T-helper 1 cell treated with Interleukin-12 subunit alpha and Interleukin-12 subunit beta and Interleukin-4 antibody, amounts not matched to agents 30 μg/mL and 1 μg/mL, for 36 hours (primary cell): ENCODE measurements around the gene KCNIP3.

Experiments
- H3K27ac Mint-ChIP-seq: one replicate; pipeline ENCODE4 v1.8.0; 2021; ENCODE audit warnings: mild to moderate bottlenecking, mixed read lengths
- H3K27me3 Mint-ChIP-seq: one replicate; pipeline ENCODE4 v1.8.0; 2021; ENCODE audit warnings: low read depth, mixed read lengths
- H3K36me3 Mint-ChIP-seq: one replicate; pipeline ENCODE4 v1.8.0; 2021; ENCODE audit warnings: low read depth, mixed read lengths
- H3K4me1 Mint-ChIP-seq: one replicate; pipeline ENCODE4 v1.8.0; 2021; ENCODE audit warnings: low read depth, mixed read lengths
- H3K4me3 Mint-ChIP-seq: one replicate; pipeline ENCODE4 v1.8.0; 2021; ENCODE audit warnings: mild to moderate bottlenecking, moderate library complexity, mixed read lengths
- H3K9me3 Mint-ChIP-seq: one replicate; pipeline ENCODE4 v1.8.0; 2021; ENCODE audit warnings: mixed read lengths

Gene KCNIP3

GRCh38 chr2:95333056-95333455 lies 35.9 kb downstream of the KCNIP3 start:
- H3K4me3 Mint-ChIP-seq: no peak overlapping the region
- H3K36me3 Mint-ChIP-seq: no peaks in the 10 kb centered on the region
- H3K27me3 Mint-ChIP-seq: peaks cover 7% of the 10 kb centered on the region
- no peak overlapping the region for H3K27ac Mint-ChIP-seq
- H3K9me3 Mint-ChIP-seq: no peaks in the 10 kb centered on the region
- no peaks in the 10 kb centered on the region for H3K4me1 Mint-ChIP-seq

- H3K36me3 Mint-ChIP-seq: no peaks in the 10 kb centered on the region
- H3K4me1 Mint-ChIP-seq: no peaks in the 10 kb centered on the region
- H3K27me3 Mint-ChIP-seq: peaks cover 7% of the 10 kb centered on the region
- H3K4me3 Mint-ChIP-seq: no peak overlapping the region
- no peaks in the 10 kb centered on the region for H3K9me3 Mint-ChIP-seq
- H3K27ac Mint-ChIP-seq: no peak overlapping the region
These were observed 36.8 kb downstream of the KCNIP3 start for GRCh38 chr2:95333888-95334338.

GRCh38 chr2:95334916-95335641 lies 37.9 kb downstream of the KCNIP3 start:
- Mint-ChIP-seq H3K27me3 (peaks cover 7% of the 10 kb centered on the region), H3K36me3 (no peaks in the 10 kb centered on the region), H3K9me3 (no peaks in the 10 kb centered on the region), H3K4me3 (no peak overlapping the region), H3K4me1 (no peaks in the 10 kb centered on the region), H3K27ac (no peak overlapping the region)

GRCh38 chr2:95336406-95336805 lies 39.3 kb downstream of the KCNIP3 start:
- H3K4me3 Mint-ChIP-seq: no peak overlapping the region
- H3K4me1 Mint-ChIP-seq: no peaks in the 10 kb centered on the region
- H3K27me3 Mint-ChIP-seq: peaks cover 8% of the 10 kb centered on the region

GRCh38 chr2:95337829-95338228 lies 40.7 kb downstream of the KCNIP3 start:
- H3K4me1 Mint-ChIP-seq: peaks cover 1% of the 10 kb centered on the region
- H3K4me3 Mint-ChIP-seq: no peak overlapping the region
- peaks cover 19% of the 10 kb centered on the region for H3K27me3 Mint-ChIP-seq
- H3K9me3 Mint-ChIP-seq: no peaks in the 10 kb centered on the region
- no peaks in the 10 kb centered on the region for H3K36me3 Mint-ChIP-seq
- H3K27ac Mint-ChIP-seq: no peak overlapping the region

More at GRCh38 chr2:95336406-95336805, 39.3 kb downstream of the KCNIP3 start:
- Mint-ChIP-seq H3K9me3 (no peaks in the 10 kb centered on the region), H3K27ac (no peak overlapping the region), H3K36me3 (no peaks in the 10 kb centered on the region)

GRCh38 chr2:95342556-95343320 lies 45.6 kb downstream of the KCNIP3 start:
- Mint-ChIP-seq H3K9me3 (no peaks in the 10 kb centered on the region), H3K4me3 (no peak overlapping the region), H3K27ac (no peak overlapping the region), H3K4me1 (peaks cover 2% of the 10 kb centered on the region), H3K27me3 (peaks cover 45% of the 10 kb centered on the region), H3K36me3 (no peaks in the 10 kb centered on the region)

- Mint-ChIP-seq H3K36me3 (no peaks in the 10 kb centered on the region), H3K27ac (no peak overlapping the region), H3K27me3 (peaks cover 53% of the 10 kb centered on the region), H3K4me1 (peaks cover 2% of the 10 kb centered on the region), H3K4me3 (no peak overlapping the region), H3K9me3 (no peaks in the 10 kb centered on the region)
These were observed 46.5 kb downstream of the KCNIP3 start for GRCh38 chr2:95343429-95344214.

GRCh38 chr2:95344215-95344583 lies 47.1 kb downstream of the KCNIP3 start:
- no peak overlapping the region for H3K27ac Mint-ChIP-seq

GRCh38 chr2:95344656-95345055 lies 47.5 kb downstream of the KCNIP3 start:
- Mint-ChIP-seq H3K27ac (no peak overlapping the region), H3K27me3 (peaks cover 53% of the 10 kb centered on the region), H3K4me1 (peaks cover 2% of the 10 kb centered on the region), H3K9me3 (no peaks in the 10 kb centered on the region), H3K36me3 (no peaks in the 10 kb centered on the region), H3K4me3 (peak overlapping the region; percentile 28)

More at GRCh38 chr2:95344215-95344583, 47.1 kb downstream of the KCNIP3 start:
- no peak overlapping the region for H3K4me3 Mint-ChIP-seq
- no peaks in the 10 kb centered on the region for H3K9me3 Mint-ChIP-seq
- H3K36me3 Mint-ChIP-seq: no peaks in the 10 kb centered on the region
- peaks cover 53% of the 10 kb centered on the region for H3K27me3 Mint-ChIP-seq
- peaks cover 2% of the 10 kb centered on the region for H3K4me1 Mint-ChIP-seq

- no peaks in the 10 kb centered on the region for H3K36me3 Mint-ChIP-seq
- H3K4me1 Mint-ChIP-seq: peaks cover 2% of the 10 kb centered on the region
- no peak overlapping the region for H3K27ac Mint-ChIP-seq
- H3K4me3 Mint-ChIP-seq: peak overlapping the region; percentile 28
- peaks cover 53% of the 10 kb centered on the region for H3K27me3 Mint-ChIP-seq
- H3K9me3 Mint-ChIP-seq: no peaks in the 10 kb centered on the region
These were observed 48.0 kb downstream of the KCNIP3 start for GRCh38 chr2:95345081-95345562.

- H3K4me3 Mint-ChIP-seq: peak overlapping the region; percentile 68
- H3K9me3 Mint-ChIP-seq: no peaks in the 10 kb centered on the region
- H3K27ac Mint-ChIP-seq: no peak overlapping the region
- no peaks in the 10 kb centered on the region for H3K36me3 Mint-ChIP-seq
- peaks cover 53% of the 10 kb centered on the region for H3K27me3 Mint-ChIP-seq
- peaks cover 2% of the 10 kb centered on the region for H3K4me1 Mint-ChIP-seq
These were observed 48.5 kb downstream of the KCNIP3 start for GRCh38 chr2:95345563-95346230.

GRCh38 chr2:95346231-95346737 lies 49.1 kb downstream of the KCNIP3 start:
- Mint-ChIP-seq H3K4me3 (no peak overlapping the region), H3K36me3 (no peaks in the 10 kb centered on the region)

GRCh38 chr2:95346738-95347671 lies 49.9 kb downstream of the KCNIP3 start:
- Mint-ChIP-seq H3K36me3 (no peaks in the 10 kb centered on the region), H3K4me1 (peaks cover 2% of the 10 kb centered on the region), H3K4me3 (no peak overlapping the region), H3K27ac (no peak overlapping the region), H3K9me3 (no peaks in the 10 kb centered on the region), H3K27me3 (peaks cover 47% of the 10 kb centered on the region)

More at GRCh38 chr2:95346231-95346737, 49.1 kb downstream of the KCNIP3 start:
- Mint-ChIP-seq H3K27me3 (peaks cover 53% of the 10 kb centered on the region), H3K4me1 (peaks cover 2% of the 10 kb centered on the region), H3K27ac (no peak overlapping the region), H3K9me3 (no peaks in the 10 kb centered on the region)
